HG02588 (cell line): ENCODE data around the gene FPR1.
A peak's percentile ranks its signal among the peaks of the same experiment; 100 is the strongest.

Experiments
- ATAC-seq: cut with Tn5 transposase; IDR thresholded peaks from one replicate; pipeline ENCODE4 v1.9.1; 2021; ENCODE audit warnings: mild to moderate bottlenecking, moderate library complexity; ENCODE audit not compliant: unreplicated experiment

The FPR1 gene

DNA sequence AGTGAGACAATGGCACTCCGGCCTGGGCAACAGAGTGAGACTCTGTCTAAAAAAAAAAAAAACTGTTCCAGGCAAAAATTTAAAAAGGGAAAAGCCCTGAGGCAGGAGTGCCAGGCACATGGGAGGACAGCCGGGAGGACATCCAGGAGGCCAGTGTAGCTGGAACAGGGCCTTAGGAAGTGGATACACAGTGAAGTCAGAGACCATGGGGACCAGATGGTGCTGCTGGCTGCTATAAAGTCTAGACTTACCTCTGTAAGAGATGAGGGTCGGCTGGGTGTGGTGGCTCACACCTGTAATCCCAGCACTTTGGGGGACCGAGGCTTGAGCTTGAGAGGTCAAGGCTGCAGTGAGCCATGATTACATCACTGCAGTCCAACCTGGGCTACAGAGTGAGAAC lies 42.9 kb downstream of the FPR1 start:
- no peak for ATAC-seq

DNA sequence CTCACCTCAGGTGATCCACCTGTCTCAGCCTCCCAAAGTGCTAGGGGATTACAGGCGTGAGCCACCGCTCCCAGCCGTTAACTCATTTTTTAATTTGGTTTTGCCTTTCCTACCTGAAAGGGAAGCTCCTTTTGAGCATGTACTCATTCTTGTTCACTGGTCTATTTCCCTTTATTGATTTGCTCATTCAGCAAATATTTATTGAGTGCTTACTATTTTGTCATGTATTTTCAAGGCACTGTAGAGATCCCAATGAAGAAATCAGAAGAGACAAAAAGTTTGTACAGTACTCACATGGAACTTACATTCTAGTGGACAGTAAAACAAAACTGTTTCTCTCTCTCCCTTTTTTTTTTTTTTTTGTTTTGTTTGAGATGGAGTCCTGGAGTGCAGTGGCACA lies 44.8 kb downstream of the FPR1 start:
- ATAC-seq: no peak

DNA sequence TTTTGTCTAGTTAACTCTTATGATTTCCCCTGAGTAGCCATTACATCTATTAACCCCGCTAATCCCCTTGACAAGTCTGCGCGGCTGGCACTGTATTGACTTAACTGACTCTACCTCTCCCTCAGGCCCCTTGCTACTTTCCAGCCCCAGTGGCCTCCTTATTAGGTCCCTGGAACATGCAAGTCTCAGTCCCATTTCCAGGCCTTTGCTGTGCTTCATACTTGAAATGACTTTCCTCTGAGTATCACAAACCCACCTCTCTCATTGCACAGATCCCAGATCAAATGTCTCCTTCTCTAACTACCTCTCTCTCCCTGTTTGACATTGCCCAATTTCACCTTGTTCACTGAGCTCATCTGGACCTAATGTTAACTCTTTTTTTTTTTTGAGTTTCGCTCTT lies 45.4 kb downstream of the FPR1 start:
- no peak for ATAC-seq

DNA sequence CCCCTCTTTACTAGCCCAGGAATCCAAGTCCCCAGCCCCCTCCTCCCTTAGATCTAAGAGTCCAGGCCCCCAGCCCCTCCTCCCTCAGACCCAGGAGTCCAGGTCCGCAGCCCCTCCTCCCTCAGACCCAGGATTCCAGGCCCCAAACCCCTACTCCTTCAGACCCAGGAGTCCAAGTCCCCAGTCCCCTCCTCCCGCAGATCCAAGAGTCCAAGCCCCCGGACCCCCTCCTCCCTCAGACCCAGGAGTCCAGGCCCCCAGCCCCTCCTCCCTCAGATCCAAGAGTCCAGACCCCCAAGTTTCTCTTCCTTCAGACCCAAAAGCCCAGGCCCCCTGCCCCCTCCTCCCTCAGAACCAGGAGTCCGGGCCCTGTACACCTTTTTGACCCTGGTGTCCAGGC lies 47.1 kb downstream of the FPR1 start:
- ATAC-seq: no peak

DNA sequence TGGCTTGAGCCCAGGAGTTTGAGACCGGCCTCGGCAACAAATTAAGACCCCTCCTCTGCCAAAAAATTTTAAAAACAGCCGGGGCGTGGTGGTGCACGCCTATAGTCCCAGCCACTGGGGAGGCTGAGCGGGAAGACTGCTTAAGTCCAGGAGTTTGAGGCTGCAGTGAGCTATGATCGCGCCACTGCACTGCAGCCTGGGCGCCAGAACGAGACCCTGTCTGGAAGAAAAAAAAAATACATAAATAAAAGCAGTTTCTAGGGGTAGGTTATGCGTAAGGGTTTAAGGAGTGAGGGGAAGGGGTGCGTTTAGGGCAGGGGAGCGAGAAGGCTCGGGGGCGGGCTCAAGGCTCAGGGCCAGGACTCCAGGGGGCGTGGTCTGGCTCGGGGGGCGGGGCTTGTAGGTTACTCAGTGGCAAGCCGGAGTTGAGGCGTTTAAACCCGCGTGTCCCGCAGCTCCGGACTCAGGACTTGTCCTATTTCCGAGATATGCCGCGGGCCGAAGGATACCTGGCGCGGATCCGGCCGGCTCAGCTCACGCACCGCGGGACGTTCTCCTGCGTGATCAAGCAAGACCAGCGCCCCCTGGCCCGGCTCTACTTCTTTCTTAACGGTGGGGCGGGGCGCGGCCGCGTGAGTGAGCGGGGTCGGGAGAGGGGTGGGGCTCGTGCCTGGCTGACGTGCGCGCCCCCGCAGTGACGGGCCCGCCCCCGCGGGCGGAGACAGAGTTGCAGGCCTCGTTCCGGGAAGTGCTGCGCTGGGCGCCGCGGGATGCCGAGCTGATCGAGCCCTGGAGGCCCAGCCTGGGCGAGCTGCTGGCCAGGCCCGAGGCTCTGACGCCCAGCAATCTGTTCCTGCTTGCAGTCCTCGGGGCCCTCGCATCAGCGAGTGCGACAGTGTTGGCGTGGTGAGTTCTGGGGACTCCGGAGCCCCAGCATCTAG lies 47.8 kb downstream of the FPR1 start:
- peak; percentile 80 for ATAC-seq

DNA sequence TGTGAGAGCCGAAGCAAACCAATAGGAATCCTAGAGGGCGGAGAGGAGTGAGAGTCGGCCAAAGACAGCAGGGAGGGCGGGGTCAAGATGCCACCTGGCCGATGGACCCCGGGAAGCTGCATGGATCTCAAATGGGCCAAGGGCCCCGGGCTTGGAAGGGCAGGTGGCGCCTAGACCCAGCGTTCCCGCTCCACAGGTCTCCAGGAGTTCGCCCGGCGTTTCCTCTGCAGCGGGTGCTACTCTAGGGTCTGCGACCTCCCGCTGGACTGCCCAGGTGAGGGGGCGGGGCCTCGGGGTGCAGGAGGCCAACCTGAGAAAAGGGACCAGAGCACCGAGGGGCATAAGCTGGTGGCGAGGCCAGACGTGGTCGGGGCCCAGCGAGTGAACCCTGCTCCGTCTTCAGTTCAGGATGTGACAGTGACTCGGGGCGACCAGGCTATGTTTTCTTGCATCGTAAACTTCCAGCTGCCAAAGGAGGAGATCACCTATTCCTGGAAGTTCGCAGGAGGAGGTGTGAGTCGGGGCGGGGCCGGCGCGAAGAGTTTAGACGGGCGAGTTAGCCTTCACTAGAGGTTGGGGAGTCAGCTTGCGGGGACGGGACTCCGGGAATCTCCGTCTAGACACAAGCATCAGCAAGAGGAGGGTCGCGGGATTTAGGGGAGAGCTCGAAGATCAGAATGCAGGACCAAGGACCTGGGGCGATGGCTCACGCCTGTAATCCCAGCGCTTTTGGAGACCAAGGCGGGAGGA lies 48.7 kb downstream of the FPR1 start:
- no peak for ATAC-seq

DNA sequence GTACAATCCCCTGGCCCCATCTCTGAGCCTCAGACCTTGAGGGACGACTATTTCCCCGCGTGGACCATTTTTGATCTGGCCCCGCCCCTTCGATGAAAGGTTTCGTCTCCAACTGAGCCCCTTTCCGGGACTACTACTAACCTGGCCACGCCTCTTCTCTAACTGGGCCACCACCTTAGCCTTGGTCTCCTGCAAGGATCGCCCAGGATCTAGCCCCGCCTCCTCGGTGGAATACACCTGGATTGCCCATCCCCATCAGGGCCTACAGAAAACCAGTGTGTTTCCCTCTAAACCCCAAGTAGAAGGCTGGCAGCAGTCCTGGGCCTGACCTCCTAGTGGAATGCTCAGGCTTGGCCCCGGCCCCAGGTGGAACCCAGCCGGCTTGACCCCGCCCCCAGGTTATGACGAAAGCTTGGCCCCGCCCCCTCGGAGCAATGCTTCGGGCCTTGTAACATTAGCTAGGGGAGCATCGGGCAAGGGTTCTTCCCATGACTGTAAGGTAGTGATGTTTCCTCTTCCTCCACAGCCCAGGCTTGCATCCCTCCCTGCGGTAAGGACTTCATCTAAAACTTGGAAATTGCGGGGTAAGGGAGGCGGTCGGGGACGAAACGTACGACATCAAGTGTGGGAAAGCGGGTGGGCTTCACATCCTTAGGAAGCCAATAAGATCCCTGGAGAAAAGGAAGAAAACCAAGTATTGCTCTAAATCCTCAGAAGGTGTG lies 49.4 kb downstream of the FPR1 start:
- ATAC-seq: no peak

DNA sequence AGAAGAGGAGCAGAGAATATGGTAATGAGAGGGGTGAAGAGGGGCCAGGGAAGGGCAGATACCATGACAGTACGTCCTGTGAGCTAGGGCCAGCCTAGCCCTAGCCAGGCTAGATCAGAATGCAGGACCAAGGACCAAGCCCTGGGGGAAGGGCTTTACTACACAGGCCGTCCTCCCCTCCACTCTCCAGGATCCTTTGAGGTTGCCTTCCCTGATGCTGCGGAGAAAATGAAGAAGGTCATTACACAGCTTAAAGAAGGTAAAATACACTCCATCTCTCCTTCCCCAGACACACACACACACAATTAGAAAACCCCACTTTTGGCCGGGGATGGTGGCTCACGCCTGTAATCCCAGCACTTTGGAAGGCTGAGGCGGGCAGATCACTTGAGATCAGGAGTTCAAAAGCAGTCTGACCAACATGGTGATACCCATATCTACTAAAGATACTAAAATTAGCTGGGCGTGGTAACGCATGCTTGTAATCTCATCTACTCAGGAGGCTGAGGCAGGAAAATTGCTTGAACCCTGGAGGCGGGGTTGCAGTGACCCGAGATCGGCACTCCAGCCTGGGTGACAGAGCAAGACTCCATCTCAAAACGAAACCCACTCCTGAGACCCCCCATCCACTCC lies 50.1 kb downstream of the FPR1 start:
- ATAC-seq: no peak

DNA sequence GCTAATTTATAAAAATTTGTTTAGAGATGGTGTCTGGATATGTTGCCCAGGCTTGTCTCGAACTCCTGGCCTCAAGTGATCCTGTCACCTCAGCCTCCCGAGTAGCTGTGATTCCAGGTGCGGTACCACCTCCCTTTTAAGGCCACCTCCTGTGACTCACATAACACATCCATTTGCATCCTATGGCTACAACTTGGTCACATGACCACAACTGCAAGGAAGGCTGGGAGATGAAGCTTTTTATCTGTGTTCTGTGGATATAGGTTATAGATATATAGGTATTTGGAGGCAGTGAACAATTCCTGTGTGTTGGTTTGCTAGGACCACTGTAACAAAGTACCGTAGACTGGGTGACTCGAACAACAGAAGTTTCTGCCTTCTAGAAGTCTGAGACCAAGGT lies 52.5 kb downstream of the FPR1 start:
- ATAC-seq: no peak

DNA sequence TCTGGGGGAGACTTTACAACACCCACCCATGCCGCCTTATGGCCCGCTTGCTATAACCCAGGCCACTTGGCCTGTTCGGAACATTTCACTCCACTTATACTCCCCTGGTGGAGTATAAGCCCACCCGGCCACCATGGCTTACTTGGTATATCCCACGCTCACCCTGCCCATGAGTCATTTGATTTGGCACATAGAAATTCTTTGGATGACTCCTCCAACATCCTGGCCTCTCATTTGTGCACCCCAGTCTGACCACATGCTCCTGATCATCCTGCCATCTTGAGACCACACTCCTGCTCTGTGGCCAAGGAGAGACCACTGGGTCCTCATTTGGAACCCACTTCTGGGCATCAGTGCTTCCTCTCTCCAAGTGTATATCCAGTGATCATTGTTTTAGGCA lies 53.4 kb downstream of the FPR1 start:
- ATAC-seq: no peak

DNA sequence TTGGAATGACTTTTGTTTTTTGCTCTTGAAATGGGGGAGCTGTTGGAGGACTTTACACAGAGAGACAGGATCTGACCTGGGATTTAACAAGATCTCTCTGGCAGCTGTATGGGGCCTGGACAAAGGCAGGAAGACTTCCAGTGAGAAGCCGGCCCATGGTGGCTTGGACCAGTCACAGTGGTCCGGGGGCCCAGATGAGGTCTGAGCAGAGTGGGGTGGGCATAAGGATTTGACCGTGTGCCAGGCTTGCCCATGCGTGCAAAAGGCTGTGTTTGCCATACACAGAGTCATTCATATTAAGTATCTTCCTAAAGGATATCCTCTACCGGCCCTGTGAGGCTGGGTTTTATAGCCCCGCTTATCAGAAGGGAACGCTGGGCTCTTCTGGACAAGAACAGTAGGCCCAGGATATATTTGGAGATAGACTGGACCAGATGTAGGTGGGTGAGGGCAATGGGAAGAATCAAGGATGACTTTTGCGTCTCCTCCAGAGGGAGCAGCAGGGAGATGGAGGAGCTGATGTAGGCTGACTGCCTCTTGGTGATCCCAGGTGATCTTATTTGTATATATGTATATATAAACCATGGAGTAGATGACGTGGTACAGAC lies 54.4 kb downstream of the FPR1 start:
- ATAC-seq: no peak

DNA sequence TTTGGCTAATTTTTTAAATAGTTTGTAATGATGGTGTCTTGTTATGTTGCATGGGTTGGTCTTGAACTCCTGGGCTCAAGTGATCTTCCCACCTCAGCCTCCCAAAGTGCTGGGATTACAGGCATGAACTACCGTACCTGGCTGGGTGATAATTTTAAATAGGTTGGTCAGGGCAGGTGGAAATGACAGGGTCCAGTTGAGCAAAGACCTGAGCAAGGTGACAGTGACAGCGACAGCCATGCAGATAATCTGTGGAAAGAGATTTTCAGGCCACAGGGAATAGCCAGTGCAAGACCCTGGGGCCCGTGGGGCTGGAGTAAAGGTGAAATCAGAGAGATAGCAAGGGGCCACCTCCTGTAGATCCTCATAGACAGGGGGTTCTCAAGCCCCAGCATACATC lies 55.1 kb downstream of the FPR1 start:
- no peak for ATAC-seq
